GM23338 (cell line): ENCODE data around the gene TSC22D1. TPM values are rescaled to one million over a fixed set of nuclear protein-coding genes. Genes with fewer than 3 reads are reported as not detected.
A peak's percentile ranks its signal among the peaks of the same experiment; 100 is the strongest.

Experiments used
- ATAC-seq: fragments of 200-7000 bp; cut with Tn5 transposase; 3 replicates; pipeline ENCODE4 v1.9.1; 2020
- DNase-seq: peaks from one replicate; pipeline ENCODE4 v3.0.0-alpha.2; 2015; ENCODE audit warnings: low spot score
- H2AFZ ChIP-seq: fragments of 200-600 bp; sonication (generic); 2 replicates; pipeline ENCODE4 v1.8.0; 2016; ENCODE audit warnings: antibody characterized with exemption, mild to moderate bottlenecking, moderate library complexity
- H3F3A ChIP-seq: fragments of 200-600 bp; sonication (generic); replicated peaks from 2 replicates; pipeline ENCODE4 v1.8.0; 2017; ENCODE audit warnings: antibody characterized with exemption, mixed run types, low read depth
- H3K27ac ChIP-seq: fragments of 200-600 bp; sonication (generic); 2 replicates; pipeline ENCODE4 v1.6.1; 2016; ENCODE audit warnings: low read depth
- H3K27me3 ChIP-seq: fragments of 200-600 bp; sonication (generic); 2 replicates; pipeline ENCODE4 v1.8.0; 2016; ENCODE audit warnings: mild to moderate bottlenecking, mixed run types, moderate library complexity; ENCODE audit not compliant: insufficient read depth
- H3K36me3 ChIP-seq: fragments of 200-600 bp; sonication (generic); 2 replicates; pipeline ENCODE4 v1.8.0; 2016; ENCODE audit warnings: mild to moderate bottlenecking; ENCODE audit not compliant: insufficient read depth
- H3K4me1 ChIP-seq: fragments of 200-600 bp; sonication (generic); 2 replicates; pipeline ENCODE4 v1.8.0; 2016; ENCODE audit warnings: mild to moderate bottlenecking, moderate library complexity; ENCODE audit not compliant: insufficient read depth
- H3K4me2 ChIP-seq: fragments of 200-600 bp; sonication (generic); 2 replicates; pipeline ENCODE4 v1.7.1; 2017; ENCODE audit warnings: mixed run types
- H3K4me3 ChIP-seq: fragments of 200-600 bp; sonication (generic); 2 replicates; pipeline ENCODE4 v1.6.1; 2016; ENCODE audit warnings: mixed run types
- H3K79me2 ChIP-seq: fragments of 200-600 bp; sonication (generic); replicated peaks from 2 replicates; pipeline ENCODE4 v1.8.0; 2017; ENCODE audit warnings: mild to moderate bottlenecking; ENCODE audit not compliant: insufficient read depth
- H3K9me2 ChIP-seq: fragments of 200-600 bp; sonication (generic); 2 replicates; pipeline ENCODE4 v1.8.0; 2017; ENCODE audit not compliant: insufficient read depth
- H4K20me1 ChIP-seq: fragments of 200-600 bp; sonication (generic); replicated peaks from 2 replicates; pipeline ENCODE4 v1.8.0; 2017; ENCODE audit warnings: mild to moderate bottlenecking; ENCODE audit not compliant: insufficient read depth
- H3K27ac Mint-ChIP-seq: 2 replicates; pipeline ENCODE4 v1.8.0; 2020; ENCODE audit warnings: inconsistent platforms, mild to moderate bottlenecking, moderate library complexity, mixed read lengths
- H3K27me3 Mint-ChIP-seq: 3 replicates; pipeline ENCODE4 v1.8.0; 2022; ENCODE audit warnings: low read depth, mild to moderate bottlenecking, moderate library complexity, mixed read lengths, inconsistent platforms; ENCODE audit not compliant: insufficient read depth, poor library complexity
- H3K36me3 Mint-ChIP-seq: 3 replicates; pipeline ENCODE4 v1.8.0; 2021; ENCODE audit warnings: low read depth, mild to moderate bottlenecking, inconsistent platforms, moderate library complexity, mixed read lengths
- H3K4me1 Mint-ChIP-seq: 3 replicates; pipeline ENCODE4 v1.8.0; 2020; ENCODE audit warnings: mild to moderate bottlenecking, inconsistent platforms, mixed read lengths
- H3K4me3 Mint-ChIP-seq: 3 replicates; pipeline ENCODE4 v1.8.0; 2021; ENCODE audit warnings: moderate library complexity, mild to moderate bottlenecking, inconsistent platforms, mixed read lengths
- H3K9me3 Mint-ChIP-seq: 3 replicates; pipeline ENCODE4 v1.8.0; 2020; ENCODE audit warnings: moderate library complexity, mild to moderate bottlenecking, inconsistent platforms, mixed read lengths
- CREB1 ChIP-seq: fragments of 250-450 bp; sonication (Bioruptor Pico); IDR thresholded peaks from 2 replicates; pipeline ENCODE4 v1.5.0; 2020; ENCODE audit warnings: low read depth, mild to moderate bottlenecking, moderate library complexity
- CTCF ChIP-seq, 2 experiments: fragments of 200-600 bp in 1 of 2; sonication (generic) in 1 of 2; conservative IDR thresholded peaks; 2 replicates each; pipeline versions ENCODE4 v1.5.1 to v1.6.1; 2016 to 2017; ENCODE audit warnings: antibody characterized with exemption in 2 of 2, low read depth in 2 of 2, mild to moderate bottlenecking in 2 of 2, moderate library complexity in 1 of 2
- EZH2 ChIP-seq: fragments of 200-600 bp; sonication (generic); IDR thresholded peaks from one replicate; pipeline ENCODE4 v1.8.0; 2017; ENCODE audit warnings: antibody characterized with exemption, mild to moderate bottlenecking, low read depth; ENCODE audit not compliant: unreplicated experiment
- EZH2phosphoT487 ChIP-seq: fragments of 200-600 bp; sonication (generic); IDR thresholded peaks from one replicate; pipeline ENCODE4 v1.8.1; 2018; ENCODE audit warnings: antibody characterized with exemption; ENCODE audit not compliant: unreplicated experiment
- POLR2AphosphoS5 ChIP-seq: IDR thresholded peaks from 2 replicates; pipeline ENCODE4 v1.6.1; 2016; ENCODE audit warnings: antibody characterized with exemption, low read depth
- STAT1 ChIP-seq: IDR thresholded peaks from one replicate; pipeline ENCODE4 v1.6.1; 2016; ENCODE audit warnings: antibody characterized with exemption; ENCODE audit not compliant: unreplicated experiment
- ZNF331 ChIP-seq: fragments of 250-450 bp; sonication (Bioruptor Pico); IDR thresholded peaks from 2 replicates; pipeline ENCODE4 v1.5.0; 2020; ENCODE audit warnings: low read depth, mild to moderate bottlenecking, moderate library complexity
- ZNF462 ChIP-seq: fragments of 250-450 bp; sonication (Bioruptor Pico); IDR thresholded peaks from 2 replicates; pipeline ENCODE4 v1.5.0; 2020; ENCODE audit warnings: mild to moderate bottlenecking, moderate library complexity
- polyA plus RNA-seq: library from polyadenylated mRNA; unstranded; fragments of >200 nt; fragmentation: Nextera tagmentation; extraction: Ambion mirVana; gene quantifications from 2 replicates; pipeline ENCODE4 v1.2.1, GENCODE V29; 2016
- total RNA-seq: library from RNA; depleted of rRNA; stranded (reverse); fragments of >200 nt; shearing (Covaris generic); gene quantifications from 2 replicates; pipeline ENCODE4 v1.2.3, GENCODE V29; 2014

Gene TSC22D1
- total and polyA plus RNA-seq, 2 experiments from 2014 or later = 58.5 to 114 TPM

GRCh38 chr13:44432650-44433049, 143.5 kb downstream of the TSC22D1 start (continued):
- no peak for TF ChIP-seq ZNF462 (CRISPR knock-in tag)
- no peak for TF ChIP-seq CREB1 (CRISPR knock-in tag)

- peaks cover 18% of the 10 kb centered on the region for H3K36me3 ChIP-seq
- no peaks in the 10 kb centered on the region for H3K9me2 ChIP-seq
- H2AFZ ChIP-seq = no peak overlapping the region
- no peaks in the 10 kb centered on the region for H3K9me3 Mint-ChIP-seq
- H3K79me2 ChIP-seq = peaks cover 20% of the 10 kb centered on the region
- DNase-seq (no peak), ATAC-seq (peak; percentile 5; the same call in 2 of the 3 replicates)
- 0 out of 2 replicates have a peak, but pooled peaks cover 4% of the 10 kb centered on the region for H3F3A ChIP-seq
- H3K4me3 Mint-ChIP-seq = no peak overlapping the region
- H3K4me1 Mint-ChIP-seq = peaks cover 12% of the 10 kb centered on the region
- no peak overlapping the region for H3K27ac ChIP-seq
- H4K20me1 ChIP-seq = peaks cover 14% of the 10 kb centered on the region
- H3K4me1 ChIP-seq = peaks cover 10% of the 10 kb centered on the region
- H3K27me3 Mint-ChIP-seq = peaks cover 2% of the 10 kb centered on the region
- H3K27me3 ChIP-seq = no peaks in the 10 kb centered on the region
- no peak overlapping the region for H3K4me2 ChIP-seq
- peaks cover 29% of the 10 kb centered on the region for H3K36me3 Mint-ChIP-seq
- H3K27ac Mint-ChIP-seq = 0 out of 2 replicates have a peak overlapping the region, but pooled peaks have one; percentile 16
- no peak overlapping the region for H3K4me3 ChIP-seq
- TF ChIP-seq ZNF331 (CRISPR knock-in tag) = no peak
- TF ChIP-seq CTCF (conservative IDR thresholded peaks at IDR 0.05; ENCODE audit: low read depth in 2 of 2) = no peak
- no peak for TF ChIP-seq EZH2phosphoT487
- TF ChIP-seq EZH2 = no peak
- no peak for TF ChIP-seq CREB1 (CRISPR knock-in tag)
- no peak for TF ChIP-seq ZNF462 (CRISPR knock-in tag)
- no peak for TF ChIP-seq STAT1
- TF ChIP-seq POLR2AphosphoS5 = no peak
These were observed 145.0 kb downstream of the TSC22D1 start for GRCh38 chr13:44431150-44431549.
